NT2/D1 (cell line): ENCODE results near the gene XNDC1N.

ENCODE experiments used
- DNase-seq: peaks from one replicate; pipeline ENCODE4 v3.0.0-alpha.2; 2011; ENCODE audit warnings: low read depth, low spot score
- H3K27me3 ChIP-seq: 2 replicates; pipeline ENCODE4 v1.6.0; 2011; ENCODE audit warnings: mild to moderate bottlenecking; ENCODE audit not compliant: insufficient read length, insufficient read depth
- H3K36me3 ChIP-seq: 2 replicates; pipeline ENCODE4 v1.6.1; 2011; ENCODE audit warnings: mild to moderate bottlenecking, low read length, mixed read lengths; ENCODE audit not compliant: insufficient read depth, insufficient read length
- H3K4me1 ChIP-seq: 2 replicates; pipeline ENCODE4 v1.5.1; 2011; ENCODE audit not compliant: insufficient read depth, insufficient read length
- H3K4me3 ChIP-seq: 2 replicates; pipeline ENCODE4 v1.5.1; 2011; ENCODE audit warnings: low read depth; ENCODE audit not compliant: insufficient read length
- H3K9ac ChIP-seq: 2 replicates; pipeline ENCODE4 v1.6.0; 2011; ENCODE audit warnings: low read depth; ENCODE audit not compliant: insufficient read length
- H3K9me3 ChIP-seq: 2 replicates; pipeline ENCODE4 v1.5.1; 2011; ENCODE audit warnings: mild to moderate bottlenecking, low read length; ENCODE audit not compliant: insufficient read depth
- SUZ12 ChIP-seq: IDR thresholded peaks from 2 replicates; pipeline ENCODE4 v1.6.1; 2011; ENCODE audit not compliant: insufficient read length, insufficient read depth; ENCODE audit errors: extremely low read depth
- YY1 ChIP-seq: IDR thresholded peaks from 2 replicates; pipeline ENCODE4 v1.6.1; 2011; ENCODE audit not compliant: insufficient read length, insufficient read depth
- ZNF274 ChIP-seq: IDR thresholded peaks from 2 replicates; pipeline ENCODE4 v1.6.1; 2011; ENCODE audit warnings: mild to moderate bottlenecking, low read depth, low read length

XNDC1N gene

DNA sequence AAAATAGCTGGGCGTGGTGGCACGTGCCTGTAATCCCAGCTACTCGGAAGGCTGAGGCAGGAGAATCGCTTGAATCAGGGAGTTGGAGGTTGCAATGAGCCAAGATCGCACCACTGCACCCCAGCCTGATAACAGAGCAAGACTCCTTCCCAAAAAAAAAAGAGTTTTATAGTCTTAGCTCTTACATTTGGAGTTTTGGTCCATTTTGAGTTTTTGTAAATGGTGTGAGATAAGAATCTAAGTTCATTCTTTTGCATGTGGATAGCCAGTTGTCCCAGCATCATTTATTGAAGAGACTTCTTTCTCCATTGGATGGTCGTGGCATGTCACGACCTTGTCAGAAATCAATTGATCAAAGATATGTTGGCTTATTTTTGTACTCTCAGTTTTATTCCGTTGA, 35.1 kb upstream of the XNDC1N start:
- Histone ChIP-seq H3K4me1 (no peaks in the 10 kb centered on the region), H3K9ac (no peak overlapping the region), H3K27me3 (no peaks in the 10 kb centered on the region), H3K36me3 (peaks cover 23% of the 10 kb centered on the region), H3K9me3 (no peaks in the 10 kb centered on the region), H3K4me3 (no peak overlapping the region)
- TF ChIP-seq YY1 (no peak), ZNF274 (no peak), SUZ12 (no peak)
- no peak for DNase-seq

DNA sequence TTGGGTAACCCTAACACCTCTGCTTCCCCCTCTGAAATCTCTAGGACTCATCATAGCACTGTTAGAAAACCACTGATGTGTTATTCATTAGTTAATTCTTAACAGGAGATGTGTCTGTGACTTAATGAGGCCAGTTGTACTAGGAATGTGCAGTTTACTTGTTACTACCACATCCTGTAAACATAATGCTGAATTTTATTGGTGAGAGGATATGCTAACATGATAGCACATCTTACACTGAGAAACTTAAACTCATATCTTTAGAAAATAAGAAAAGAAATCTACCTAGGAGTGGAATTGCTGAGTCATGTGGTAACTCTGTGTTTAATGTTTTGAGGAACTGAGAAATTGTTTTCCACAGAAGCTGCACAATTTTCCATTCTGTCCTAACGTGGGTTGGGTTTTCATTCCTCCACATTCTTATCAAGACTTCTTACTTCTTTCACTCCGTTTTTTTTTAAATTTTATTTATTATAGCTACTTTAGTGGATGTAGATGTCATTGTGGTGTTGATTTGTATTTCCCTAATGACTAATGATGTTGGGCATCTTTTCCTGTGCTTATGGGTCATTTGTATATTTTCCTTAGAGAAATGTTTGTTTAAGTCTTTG, 34.1 kb upstream of the XNDC1N start:
- no peak overlapping the region for H3K9ac ChIP-seq
- H3K36me3 ChIP-seq, result peaks cover 20% of the 10 kb centered on the region
- no peaks in the 10 kb centered on the region for H3K4me1 ChIP-seq
- DNase-seq, result no peak
- TF ChIP-seq SUZ12, result no peak
- TF ChIP-seq ZNF274, result no peak
- TF ChIP-seq YY1, result no peak
- H3K9me3 ChIP-seq, result no peaks in the 10 kb centered on the region
- no peaks in the 10 kb centered on the region for H3K27me3 ChIP-seq
- no peak overlapping the region for H3K4me3 ChIP-seq

DNA sequence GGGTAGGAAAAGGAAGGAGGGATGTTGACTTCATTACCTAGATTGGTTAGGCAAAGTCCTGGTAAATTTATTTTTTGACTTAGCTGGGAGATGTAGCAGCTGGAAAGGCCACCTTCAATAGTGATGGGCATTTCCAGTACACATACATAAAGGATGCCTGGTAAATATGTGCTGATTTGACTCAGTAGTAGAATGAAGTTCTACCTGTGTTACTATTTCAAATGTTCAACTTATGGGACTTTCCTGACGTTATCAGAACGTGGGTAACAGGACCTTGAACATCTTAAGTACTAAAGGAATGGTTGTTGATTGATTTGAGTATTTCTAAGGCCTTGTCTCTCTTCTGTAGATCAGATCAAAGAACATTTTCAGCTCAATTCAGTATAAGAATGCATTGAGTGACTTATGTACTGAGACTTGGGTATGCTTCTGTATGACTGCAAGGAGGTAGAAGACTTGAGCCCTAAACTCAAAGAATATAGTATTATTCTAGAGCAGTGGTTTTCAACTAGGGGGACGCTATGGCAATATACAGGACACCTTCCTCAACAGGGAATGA, 27.6 kb upstream of the XNDC1N start:
- TF ChIP-seq ZNF274 (no peak), YY1 (no peak), SUZ12 (no peak)
- no peaks in the 10 kb centered on the region for H3K9me3 ChIP-seq
- no peak overlapping the region for H3K4me3 ChIP-seq
- H3K36me3 ChIP-seq, result peaks cover 14% of the 10 kb centered on the region
- H3K4me1 ChIP-seq, result no peaks in the 10 kb centered on the region
- H3K9ac ChIP-seq, result no peak overlapping the region
- no peak for DNase-seq
- no peaks in the 10 kb centered on the region for H3K27me3 ChIP-seq

DNA sequence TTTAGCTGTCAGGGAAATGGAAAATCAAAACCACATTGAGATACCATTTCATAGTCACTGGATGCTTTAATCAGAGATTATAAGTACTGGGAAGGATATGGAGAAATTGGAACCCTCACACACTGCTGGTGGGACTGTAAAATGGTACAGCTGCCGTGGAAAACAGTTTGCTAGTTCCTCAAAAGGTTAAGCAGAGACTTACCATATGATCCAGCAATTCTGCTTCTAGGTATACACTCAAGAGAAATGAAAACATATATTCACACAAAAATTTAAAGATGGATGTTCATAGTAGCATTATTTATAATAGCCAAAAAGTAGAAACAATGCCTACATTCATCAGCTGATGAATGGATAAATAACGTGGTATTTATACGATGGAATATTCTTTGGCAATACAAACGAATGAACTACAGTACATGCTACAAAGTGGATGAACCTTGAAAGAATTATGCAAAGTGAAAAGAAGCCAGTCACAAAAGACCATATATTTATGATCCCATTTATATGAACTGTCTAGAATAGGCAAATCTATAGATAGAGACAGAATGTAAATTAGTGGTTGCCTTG, 23.4 kb upstream of the XNDC1N start:
- DNase-seq, result no peak
- H3K27me3 ChIP-seq, result no peaks in the 10 kb centered on the region
- H3K4me1 ChIP-seq, result no peaks in the 10 kb centered on the region
- no peak for TF ChIP-seq ZNF274
- no peak for TF ChIP-seq SUZ12
- no peak for TF ChIP-seq YY1
- H3K9me3 ChIP-seq, result no peaks in the 10 kb centered on the region
- H3K36me3 ChIP-seq, result no peaks in the 10 kb centered on the region
- H3K4me3 ChIP-seq, result no peak overlapping the region
- H3K9ac ChIP-seq, result no peak overlapping the region

DNA sequence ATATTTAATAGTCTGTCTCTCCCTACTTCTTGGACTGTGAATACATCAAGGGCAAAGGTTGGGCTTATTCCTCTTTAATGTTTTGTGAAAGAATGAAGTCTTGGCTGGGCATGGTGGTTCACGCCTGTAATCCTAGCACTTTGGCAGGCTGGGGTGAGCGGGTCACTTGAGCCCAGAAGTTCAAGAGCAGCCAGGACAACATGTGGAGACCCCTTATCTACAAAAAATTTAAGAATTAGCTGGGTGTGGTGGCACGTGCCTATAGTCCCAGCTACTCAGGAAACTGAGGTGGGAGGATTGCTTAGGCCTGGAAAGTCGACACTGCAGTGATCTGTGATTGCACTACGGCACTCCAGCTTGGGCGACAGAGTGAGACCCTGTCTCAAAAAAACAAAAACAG, 20.6 kb upstream of the XNDC1N start:
- TF ChIP-seq SUZ12 (no peak), ZNF274 (no peak), YY1 (no peak)
- Histone ChIP-seq H3K9me3 (no peaks in the 10 kb centered on the region), H3K9ac (no peak overlapping the region), H3K27me3 (no peaks in the 10 kb centered on the region), H3K4me3 (no peak overlapping the region), H3K4me1 (no peaks in the 10 kb centered on the region), H3K36me3 (no peaks in the 10 kb centered on the region)
- no peak for DNase-seq

DNA sequence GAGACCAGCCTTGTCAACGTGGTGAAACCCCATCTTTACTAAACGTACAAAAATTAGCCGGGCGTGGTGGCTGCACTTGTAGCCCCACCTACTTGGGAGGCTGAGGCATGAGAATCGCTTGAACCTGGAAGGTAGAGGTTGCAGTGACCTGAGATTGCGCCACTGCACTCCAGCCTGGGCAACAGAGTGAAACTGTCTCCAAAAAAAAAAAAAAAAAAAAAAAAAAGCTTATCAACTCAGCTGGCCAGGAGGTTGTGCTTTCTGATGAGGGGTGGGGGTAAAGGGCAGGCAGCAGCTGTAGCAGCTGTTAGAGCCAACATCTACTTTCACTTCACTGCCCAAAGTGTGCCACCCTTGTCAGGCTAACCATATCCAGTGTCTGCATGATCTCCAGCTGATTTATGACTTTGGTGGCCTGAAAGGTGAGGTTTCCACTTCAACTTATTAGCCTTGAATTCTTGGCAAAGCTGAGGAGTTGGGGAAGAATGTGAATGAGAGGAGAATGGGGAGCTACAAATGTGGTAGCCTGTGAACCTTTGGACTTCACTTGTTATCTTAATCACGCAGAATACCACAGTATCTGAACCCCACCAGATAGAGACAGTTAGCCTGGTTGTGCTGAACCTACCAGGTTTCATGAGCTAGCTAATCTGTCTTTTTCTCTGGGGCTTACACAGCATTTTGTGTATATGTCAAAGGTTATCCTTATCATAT, 20.1 kb upstream of the XNDC1N start:
- Histone ChIP-seq H3K36me3 (no peaks in the 10 kb centered on the region), H3K4me3 (no peak overlapping the region), H3K4me1 (no peaks in the 10 kb centered on the region), H3K27me3 (no peaks in the 10 kb centered on the region), H3K9me3 (no peaks in the 10 kb centered on the region), H3K9ac (no peak overlapping the region)
- DNase-seq, result no peak
- TF ChIP-seq SUZ12, result no peak
- no peak for TF ChIP-seq ZNF274
- no peak for TF ChIP-seq YY1

DNA sequence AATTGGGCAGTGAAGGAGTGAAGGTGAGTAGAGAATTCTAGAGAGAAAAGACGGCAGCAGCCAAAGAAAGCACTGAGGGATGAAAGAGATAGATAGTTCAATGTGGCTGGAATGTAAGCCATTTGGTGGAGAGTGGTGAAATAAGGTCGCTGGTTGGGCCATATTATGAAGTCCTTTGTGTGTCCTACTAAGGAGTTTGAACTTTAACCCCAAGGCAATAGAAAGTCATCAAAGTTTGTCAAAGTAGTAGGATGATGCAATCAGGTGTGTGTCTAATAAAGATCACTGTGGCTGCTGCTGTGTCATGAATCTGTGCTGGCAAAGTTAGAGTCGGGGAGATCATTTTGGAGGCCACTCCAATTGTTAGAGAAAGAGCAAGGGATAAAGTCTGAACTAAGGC, 19.1 kb upstream of the XNDC1N start:
- DNase-seq, result no peak
- no peaks in the 10 kb centered on the region for H3K36me3 ChIP-seq
- H3K4me3 ChIP-seq, result no peak overlapping the region
- no peaks in the 10 kb centered on the region for H3K27me3 ChIP-seq
- TF ChIP-seq ZNF274 (no peak), SUZ12 (no peak), YY1 (no peak)
- H3K9me3 ChIP-seq, result no peaks in the 10 kb centered on the region
- H3K4me1 ChIP-seq, result no peaks in the 10 kb centered on the region
- H3K9ac ChIP-seq, result no peak overlapping the region
